Thoracic aorta (tissue), 2 donors: ENCODE measurements around the gene CADM2. TPM values are rescaled to one million over a fixed set of nuclear protein-coding genes. Genes with fewer than 3 reads are reported as not detected.

ENCODE experiments used
- ATAC-seq: fragments of 150-250 bp; one replicate; pipeline ENCODE4 v1.8.0; 2017; ENCODE audit warnings: low read depth; ENCODE audit not compliant: insufficient number of reproducible peaks, low FRiP score
- DNase-seq: peaks from one replicate; pipeline ENCODE4 v3.0.0-alpha.2; 2020; ENCODE audit warnings: low spot score
- H3K27ac ChIP-seq, 2 donors: fragments of 200-600 bp; sonication (generic); 1 replicate in 1 of 2; 2 replicates in 1 of 2; pipeline ENCODE4 v1.5.1; 2016; ENCODE audit warnings: mild to moderate bottlenecking in 2 of 2, moderate library complexity in 2 of 2
- H3K27me3 ChIP-seq: fragments of 200-600 bp; sonication (generic); replicated peaks from 2 replicates; pipeline ENCODE4 v1.6.0; 2016; ENCODE audit warnings: mild to moderate bottlenecking; ENCODE audit not compliant: insufficient read depth
- H3K36me3 ChIP-seq: fragments of 200-600 bp; sonication (generic); one replicate; pipeline ENCODE4 v1.5.1; 2016
- H3K4me1 ChIP-seq, 2 donors: fragments of 200-600 bp; sonication (generic); 1 replicate in 1 of 2; 2 replicates in 1 of 2; pipeline versions ENCODE4 v1.5.1 to v1.6.0; 2016; ENCODE audit warnings: low read depth in 2 of 2, mild to moderate bottlenecking in 1 of 2; ENCODE audit not compliant: control insufficient read depth in 1 of 2
- H3K4me3 ChIP-seq: fragments of 200-600 bp; sonication (generic); 2 replicates; pipeline ENCODE4 v1.5.1; 2016; ENCODE audit warnings: mild to moderate bottlenecking
- H3K9me3 ChIP-seq: fragments of 200-600 bp; sonication (generic); 2 replicates; pipeline ENCODE4 v1.5.1; 2016
- total RNA-seq, 2 donors: library from RNA; depleted of rRNA; stranded (reverse); fragments of >200 nt; gene quantifications; one replicate each; pipeline versions ENCODE4 v1.1.0 to v1.2.3, GENCODE V29; 2016
- TF ChIP-seq, protein P1 (sequence below): fragments of 200-600 bp; sonication (generic); IDR thresholded peaks from one replicate; pipeline ENCODE4 v1.5.1; 2019; ENCODE audit warnings: antibody characterized with exemption

CADM2 gene
- total RNA-seq, 2 donors from 2014 or later: 1.8 TPM; not detected in 1

DNA sequence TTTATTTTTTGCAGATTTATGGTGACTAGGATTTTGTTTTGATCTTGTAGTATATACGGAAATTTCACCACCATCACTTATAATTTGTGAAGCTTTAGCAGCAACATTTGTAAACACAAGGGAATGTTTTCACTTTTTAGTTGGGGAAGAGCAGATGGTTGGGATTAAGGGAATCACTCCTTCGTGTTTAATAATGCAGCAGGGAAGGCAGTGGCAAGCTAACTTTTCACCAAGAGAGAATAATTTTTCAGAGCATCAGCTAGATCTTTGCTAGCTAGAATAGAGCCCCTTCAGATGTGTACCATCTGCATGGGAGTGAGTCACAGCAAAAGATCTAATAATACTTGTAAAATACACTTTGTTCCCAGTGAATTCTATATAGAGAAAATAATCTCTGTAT lies 632.7 kb downstream of the CADM2 start:
- no peak for ATAC-seq

GRCh38 chr3:85592256-85592655 lies 633.5 kb downstream of the CADM2 start:
- Histone ChIP-seq H3K36me3 (no peaks in the 10 kb centered on the region), H3K27me3 (no peaks in the 10 kb centered on the region), H3K4me1 (no peaks in the 10 kb centered on the region), H3K9me3 (no peaks in the 10 kb centered on the region), H3K27ac (no peak overlapping the region), H3K4me3 (no peak overlapping the region)
- DNase-seq (no peak), ATAC-seq (no peak)
- TF ChIP-seq, protein P1, sequence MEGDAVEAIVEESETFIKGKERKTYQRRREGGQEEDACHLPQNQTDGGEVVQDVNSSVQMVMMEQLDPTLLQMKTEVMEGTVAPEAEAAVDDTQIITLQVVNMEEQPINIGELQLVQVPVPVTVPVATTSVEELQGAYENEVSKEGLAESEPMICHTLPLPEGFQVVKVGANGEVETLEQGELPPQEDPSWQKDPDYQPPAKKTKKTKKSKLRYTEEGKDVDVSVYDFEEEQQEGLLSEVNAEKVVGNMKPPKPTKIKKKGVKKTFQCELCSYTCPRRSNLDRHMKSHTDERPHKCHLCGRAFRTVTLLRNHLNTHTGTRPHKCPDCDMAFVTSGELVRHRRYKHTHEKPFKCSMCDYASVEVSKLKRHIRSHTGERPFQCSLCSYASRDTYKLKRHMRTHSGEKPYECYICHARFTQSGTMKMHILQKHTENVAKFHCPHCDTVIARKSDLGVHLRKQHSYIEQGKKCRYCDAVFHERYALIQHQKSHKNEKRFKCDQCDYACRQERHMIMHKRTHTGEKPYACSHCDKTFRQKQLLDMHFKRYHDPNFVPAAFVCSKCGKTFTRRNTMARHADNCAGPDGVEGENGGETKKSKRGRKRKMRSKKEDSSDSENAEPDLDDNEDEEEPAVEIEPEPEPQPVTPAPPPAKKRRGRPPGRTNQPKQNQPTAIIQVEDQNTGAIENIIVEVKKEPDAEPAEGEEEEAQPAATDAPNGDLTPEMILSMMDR: no peak

More for the DNA sequence above, 632.7 kb downstream of the CADM2 start:
- Histone ChIP-seq H3K4me3 (no peak overlapping the region), H3K36me3 (no peaks in the 10 kb centered on the region), H3K9me3 (no peaks in the 10 kb centered on the region), H3K4me1 (no peaks in the 10 kb centered on the region), H3K27me3 (no peaks in the 10 kb centered on the region), H3K27ac (no peak overlapping the region)
- TF ChIP-seq, protein P1: no peak
- DNase-seq: no peak

DNA sequence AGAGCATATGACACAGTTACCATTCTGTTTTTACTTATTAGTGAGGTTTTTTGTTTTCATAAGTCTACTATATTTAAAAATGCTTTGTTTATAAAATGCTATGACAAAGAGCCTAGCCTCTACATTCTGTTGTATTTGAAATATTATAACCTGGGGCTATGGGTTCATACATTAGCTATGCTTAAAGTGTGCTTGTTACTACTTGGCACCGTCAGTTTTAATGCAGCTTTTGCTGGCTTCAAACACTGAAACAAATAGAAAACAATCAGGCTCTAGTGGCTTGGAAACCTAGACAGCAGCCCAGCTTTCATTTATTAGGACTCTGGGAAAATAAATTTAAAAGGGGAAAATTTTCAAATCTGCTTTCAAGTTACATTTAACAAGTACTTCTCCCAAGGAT lies 635.9 kb downstream of the CADM2 start:
- H3K27ac ChIP-seq: no peak overlapping the region
- H3K4me1 ChIP-seq: no peaks in the 10 kb centered on the region

GRCh38 chr3:85603378-85603777 lies 644.6 kb downstream of the CADM2 start:
- no peak overlapping the region for H3K27ac ChIP-seq

More for the DNA sequence above, 635.9 kb downstream of the CADM2 start:
- TF ChIP-seq, protein P1: no peak
- Histone ChIP-seq H3K9me3 (no peaks in the 10 kb centered on the region), H3K27me3 (no peaks in the 10 kb centered on the region), H3K36me3 (no peaks in the 10 kb centered on the region), H3K4me3 (no peak overlapping the region)
- DNase-seq (no peak), ATAC-seq (no peak)

GRCh38 chr3:85604641-85605040 lies 645.9 kb downstream of the CADM2 start:
- ATAC-seq (no peak), DNase-seq (no peak)
- Histone ChIP-seq H3K4me1 (no peaks in the 10 kb centered on the region), H3K4me3 (no peak overlapping the region), H3K36me3 (no peaks in the 10 kb centered on the region), H3K27me3 (no peaks in the 10 kb centered on the region), H3K27ac (no peak overlapping the region), H3K9me3 (no peaks in the 10 kb centered on the region)
- TF ChIP-seq, protein P1: no peak

More at GRCh38 chr3:85603378-85603777, 644.6 kb downstream of the CADM2 start:
- no peak for DNase-seq
- Histone ChIP-seq H3K4me1 (no peaks in the 10 kb centered on the region), H3K9me3 (no peaks in the 10 kb centered on the region), H3K4me3 (no peak overlapping the region), H3K27me3 (no peaks in the 10 kb centered on the region), H3K36me3 (no peaks in the 10 kb centered on the region)
- ATAC-seq: no peak
- TF ChIP-seq, protein P1: no peak
